ENCODE data around the gene KRTAP21-1.
"Not testable (repeated sequence)": the region's sequence is repeated elsewhere in the genome, so short reads cannot be mapped to it uniquely, and the experiment has no call there.

Gene KRTAP21-1

GRCh38 chr21:30755328-30755727 is at the start of gene KRTAP21-1:
Gene KRTAP21-1 (minus strand): TSS chr21:30755428. CDS start chr21:30755378, 50 bp downstream.
- not testable (repeated sequence) for DNase-seq

GRCh38 chr21:30800605-30801004 is 45.4 kb upstream of the KRTAP21-1 start:
- DNase-seq: no peak

GRCh38 chr21:30793581-30794314 is 38.5 kb upstream of the KRTAP21-1 start:
- no peak for DNase-seq

- no peak for DNase-seq
These were observed 24.0 kb upstream of the KRTAP21-1 start for GRCh38 chr21:30779249-30779648.

GRCh38 chr21:30769724-30770431 is 14.7 kb upstream of the KRTAP21-1 start:
- no peak for DNase-seq

- DNase-seq: no peak
These were observed 5.5 kb upstream of the KRTAP21-1 start for GRCh38 chr21:30760776-30761175.

GRCh38 chr21:30758306-30758705 is 3.1 kb upstream of the KRTAP21-1 start:
- DNase-seq: no peak

- DNase-seq: no peak
These were observed 8.1 kb downstream of the KRTAP21-1 start, which contains the start of gene KRTAP21-2 for GRCh38 chr21:30747159-30747558. Gene KRTAP21-2 (minus strand): TSS chr21:30747259. CDS start chr21:30747202, 57 bp downstream.

GRCh38 chr21:30740462-30740861 is 14.8 kb downstream of the KRTAP21-1 start:
- no peak for DNase-seq

- no peak for DNase-seq
These were observed 22.2 kb downstream of the KRTAP21-1 start for GRCh38 chr21:30733026-30733425.

GRCh38 chr21:30726726-30727125 is 28.5 kb downstream of the KRTAP21-1 start:
- no peak for DNase-seq

- DNase-seq: no peak
These were observed 35.8 kb downstream of the KRTAP21-1 start for GRCh38 chr21:30719401-30719800.

GRCh38 chr21:30718239-30718909 is 36.9 kb downstream of the KRTAP21-1 start, which contains the start of gene KRTAP21-3:
Gene KRTAP21-3 (minus strand): TSS chr21:30718777. CDS start chr21:30718759, 18 bp downstream.
- no peak for DNase-seq

GRCh38 chr21:30717105-30717504 is 38.1 kb downstream of the KRTAP21-1 start:
- DNase-seq: no peak

- no peak for DNase-seq
These were observed 40.3 kb downstream of the KRTAP21-1 start for GRCh38 chr21:30714946-30715345.

GRCh38 chr21:30714456-30714855 is 40.8 kb downstream of the KRTAP21-1 start:
- no peak for DNase-seq

- no peak for DNase-seq
These were observed 41.5 kb downstream of the KRTAP21-1 start for GRCh38 chr21:30713766-30714165.

GRCh38 chr21:30710499-30710898 is 44.7 kb downstream of the KRTAP21-1 start:
- DNase-seq: no peak

- no peak for DNase-seq
These were observed 47.8 kb downstream of the KRTAP21-1 start for GRCh38 chr21:30707409-30707808.

Data from RPMI8226 (cell line).